NCI-H1436 (cell line): ENCODE results near the gene CACNA1C.
A peak's percentile ranks its signal among the peaks of the same experiment; 100 is the strongest.

Source experiments
- DNase-seq: peaks from one replicate; lab custom pipeline; 2025; lab: John Stamatoyannopoulos, UW

The CACNA1C gene

GRCh38 chr12:2298556-2299200 is 245.9 kb downstream of the CACNA1C start:
- no peak for DNase-seq

GRCh38 chr12:2299206-2299605 is 246.4 kb downstream of the CACNA1C start:
- no peak for DNase-seq

GRCh38 chr12:2300168-2300567 is 247.4 kb downstream of the CACNA1C start:
- DNase-seq, result no peak

GRCh38 chr12:2300886-2301285 is 248.1 kb downstream of the CACNA1C start:
- DNase-seq, result no peak

GRCh38 chr12:2301531-2302461 is 249.0 kb downstream of the CACNA1C start:
- no peak for DNase-seq

- no peak for DNase-seq
Observed at GRCh38 chr12:2302711-2303580, 250.2 kb downstream of the CACNA1C start.

- no peak for DNase-seq
Observed at GRCh38 chr12:2304223-2304622, 251.4 kb downstream of the CACNA1C start.

GRCh38 chr12:2306012-2306411 is 253.2 kb downstream of the CACNA1C start:
- DNase-seq, result no peak

GRCh38 chr12:2306735-2307134 is 253.9 kb downstream of the CACNA1C start:
- no peak for DNase-seq

- DNase-seq, result no peak
Observed at GRCh38 chr12:2307550-2307949, 254.8 kb downstream of the CACNA1C start.

- DNase-seq, result no peak
Observed at GRCh38 chr12:2309647-2310046, 256.9 kb downstream of the CACNA1C start.

- no peak for DNase-seq
Observed at GRCh38 chr12:2311020-2311778, 258.4 kb downstream of the CACNA1C start.

GRCh38 chr12:2312175-2312574 is 259.4 kb downstream of the CACNA1C start:
- no peak for DNase-seq

- no peak for DNase-seq
Observed at GRCh38 chr12:2312770-2313169, 260.0 kb downstream of the CACNA1C start.

- no peak for DNase-seq
Observed at GRCh38 chr12:2314492-2314891, 261.7 kb downstream of the CACNA1C start.

GRCh38 chr12:2317772-2318171 is 265.0 kb downstream of the CACNA1C start:
- DNase-seq, result no peak

GRCh38 chr12:2318286-2318685 is 265.5 kb downstream of the CACNA1C start:
- no peak for DNase-seq

GRCh38 chr12:2319136-2319535 is 266.3 kb downstream of the CACNA1C start:
- DNase-seq, result no peak

GRCh38 chr12:2319737-2320506 is 267.1 kb downstream of the CACNA1C start:
- no peak for DNase-seq

- DNase-seq, result peak; percentile 46
Observed at GRCh38 chr12:2320841-2321240, 268.1 kb downstream of the CACNA1C start.
